GM21619 (cell line): ENCODE results near the gene KRTAP9-2.
"Not testable (repeated sequence)": the region's sequence is repeated elsewhere in the genome, so short reads cannot be mapped to it uniquely, and the experiment has no call there.

Source experiments
- ATAC-seq: cut with Tn5 transposase; IDR thresholded peaks from one replicate; pipeline ENCODE4 v1.9.1; 2021; ENCODE audit not compliant: unreplicated experiment

Gene KRTAP9-2

GRCh38 chr17:41232399-41233105 lies 6.1 kb downstream of the KRTAP9-2 start, which contains the start of gene KRTAP9-3:
KRTAP9-3 (plus strand) TSS chr17:41232449; CDS start chr17:41232502, 53 bp downstream.
- ATAC-seq: not testable (repeated sequence)

- ATAC-seq: not testable (repeated sequence)
Observed at GRCh38 chr17:41237116-41237515, 10.7 kb downstream of the KRTAP9-2 start.

- not testable (repeated sequence) for ATAC-seq
Observed at GRCh38 chr17:41237949-41238437, 11.5 kb downstream of the KRTAP9-2 start, which contains the start of gene KRTAP9-8. KRTAP9-8 (plus strand) TSS chr17:41237999; CDS start chr17:41238052, 53 bp downstream.

- not testable (repeated sequence) for ATAC-seq
Observed at GRCh38 chr17:41246995-41247787, 20.7 kb downstream of the KRTAP9-2 start.

DNA sequence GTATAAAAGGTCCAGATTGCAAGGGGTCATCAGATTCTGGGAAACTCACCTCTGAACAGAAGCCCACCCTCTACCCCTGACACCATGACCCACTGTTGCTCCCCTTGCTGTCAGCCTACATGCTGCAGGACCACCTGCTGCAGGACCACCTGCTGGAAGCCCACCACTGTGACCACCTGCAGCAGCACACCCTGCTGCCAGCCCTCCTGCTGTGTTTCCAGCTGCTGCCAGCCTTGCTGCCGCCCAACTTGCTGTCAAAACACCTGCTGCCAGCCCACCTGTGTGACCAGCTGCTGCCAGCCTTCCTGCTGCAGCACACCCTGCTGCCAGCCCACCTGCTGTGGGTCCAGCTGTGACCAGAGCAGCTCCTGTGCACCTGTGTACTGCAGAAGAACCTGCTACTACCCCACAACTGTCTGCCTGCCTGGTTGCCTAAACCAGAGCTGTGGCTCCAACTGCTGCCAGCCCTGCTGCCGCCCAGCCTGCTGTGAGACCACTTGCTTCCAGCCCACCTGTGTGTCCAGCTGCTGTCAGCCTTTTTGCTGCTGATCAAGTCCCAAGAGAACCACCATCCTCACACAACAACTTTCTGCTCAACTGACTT lies 23.3 kb downstream of the KRTAP9-2 start, which contains the start of gene KRTAP9-4:
Gene KRTAP9-4, plus strand, starts transcription at position 51 of the 604 bp plus-strand sequence. Its CDS starts 34 bp downstream, at position 85.
- not testable (repeated sequence) for ATAC-seq

- no peak for ATAC-seq
Observed at GRCh38 chr17:41251261-41251660, 24.8 kb downstream of the KRTAP9-2 start.

GRCh38 chr17:41254861-41255260 lies 28.4 kb downstream of the KRTAP9-2 start:
- ATAC-seq: no peak

DNA sequence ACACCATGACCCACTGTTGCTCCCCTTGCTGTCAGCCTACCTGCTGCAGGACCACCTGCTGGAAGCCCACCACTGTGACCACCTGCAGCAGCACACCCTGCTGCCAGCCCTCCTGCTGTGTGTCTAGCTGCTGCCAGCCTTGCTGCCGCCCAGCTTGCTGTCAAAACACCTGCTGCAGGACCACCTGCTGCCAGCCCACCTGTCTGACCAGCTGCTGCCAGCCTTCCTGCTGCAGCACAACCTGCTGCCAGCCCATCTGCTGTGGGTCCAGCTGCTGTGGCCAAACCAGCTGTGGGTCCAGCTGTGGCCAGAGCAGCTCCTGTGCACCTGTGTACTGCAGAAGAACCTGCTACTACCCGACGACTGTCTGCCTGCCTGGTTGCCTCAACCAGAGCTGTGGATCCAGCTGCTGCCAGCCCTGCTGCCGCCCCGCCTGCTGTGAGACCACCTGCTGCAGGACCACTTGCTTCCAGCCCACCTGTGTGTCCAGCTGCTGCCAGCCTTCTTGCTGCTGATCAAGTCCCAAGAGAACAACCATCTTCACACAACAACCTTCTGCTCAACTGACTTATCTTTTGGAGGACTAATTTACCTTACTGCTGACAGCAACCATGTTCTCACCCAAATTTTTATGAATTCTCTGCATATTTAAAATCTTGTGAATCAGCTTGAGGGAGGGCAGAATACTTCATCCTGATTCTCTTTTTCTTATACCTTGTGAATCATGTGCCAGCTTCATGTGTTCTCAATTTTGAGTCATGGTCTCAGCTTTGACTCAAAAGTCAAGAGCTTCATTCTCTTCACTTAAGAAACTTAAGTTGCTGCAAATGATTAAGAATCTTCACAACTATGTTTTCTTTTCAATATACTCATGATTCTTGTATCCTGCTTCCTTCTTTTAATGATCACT lies 29.2 kb downstream of the KRTAP9-2 start, which contains the start of gene KRTAP9-9:
Gene KRTAP9-9, plus strand, starts transcription at position 4 of the 910 bp plus-strand sequence.
- ATAC-seq: not testable (repeated sequence)

- ATAC-seq: no peak
Observed at GRCh38 chr17:41256291-41256685, 29.8 kb downstream of the KRTAP9-2 start.

DNA sequence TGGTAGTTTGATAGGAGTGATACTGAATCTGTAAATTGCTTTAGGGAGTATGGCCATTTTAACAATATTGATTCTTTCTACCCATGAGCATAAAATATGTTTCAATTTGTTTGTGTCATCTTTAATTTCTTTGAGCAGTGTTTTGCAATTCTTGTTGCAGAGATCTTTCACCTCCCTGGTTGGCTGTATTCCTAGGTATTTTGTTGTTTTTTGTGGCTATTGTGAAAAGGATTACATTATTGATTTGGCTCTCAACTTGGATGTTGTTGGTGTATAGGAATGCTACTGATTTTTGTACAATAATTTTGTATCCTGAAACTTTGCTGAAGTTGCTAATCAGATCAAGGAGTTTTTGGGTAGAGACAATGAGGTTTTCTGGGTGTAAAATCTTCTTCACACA lies 32.0 kb downstream of the KRTAP9-2 start:
- no peak for ATAC-seq

- ATAC-seq: no peak
Observed at GRCh38 chr17:41263212-41263611, 36.8 kb downstream of the KRTAP9-2 start.

- ATAC-seq: no peak
Observed at GRCh38 chr17:41264599-41264998, 38.2 kb downstream of the KRTAP9-2 start.

GRCh38 chr17:41265078-41265477 lies 38.6 kb downstream of the KRTAP9-2 start, which contains the start of gene KRTAP9-6:
KRTAP9-6 (plus strand) TSS chr17:41265378; CDS start chr17:41265378, 0 bp downstream.
- no peak for ATAC-seq

DNA sequence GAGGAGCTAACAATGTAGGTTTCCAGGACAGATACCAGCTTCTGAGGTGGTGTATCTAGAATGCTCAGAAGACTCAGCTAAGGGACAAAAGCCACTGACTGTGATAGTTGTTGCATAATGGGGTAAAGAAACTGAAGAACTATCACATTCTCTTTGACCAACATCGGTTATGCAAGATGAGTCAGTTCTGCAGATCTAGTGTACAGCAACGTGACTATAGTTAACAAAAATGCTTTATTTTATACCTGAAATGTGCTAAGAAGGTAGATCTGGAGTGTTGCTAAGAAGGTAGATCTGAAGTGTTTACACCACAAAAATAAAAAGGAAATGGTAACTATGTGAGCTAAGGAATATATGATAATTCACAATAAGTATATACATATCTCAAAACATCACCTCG lies 41.3 kb downstream of the KRTAP9-2 start:
- ATAC-seq: no peak

DNA sequence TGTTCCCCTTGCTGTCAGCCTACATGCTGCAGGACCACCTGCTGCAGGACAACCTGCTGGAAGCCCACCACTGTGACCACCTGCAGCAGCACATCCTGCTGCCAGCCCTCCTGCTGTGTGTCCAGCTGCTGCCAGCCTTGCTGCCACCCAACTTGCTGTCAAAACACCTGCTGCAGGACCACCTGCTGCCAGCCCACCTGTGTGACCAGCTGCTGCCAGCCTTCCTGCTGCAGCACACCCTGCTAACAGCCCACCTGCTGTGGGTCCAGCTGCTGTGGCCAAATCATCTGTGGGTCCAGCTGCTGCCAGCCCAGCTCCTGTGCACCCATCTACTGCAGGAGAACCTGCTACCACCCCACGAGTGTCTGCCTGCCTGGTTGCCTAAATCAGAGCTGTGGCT lies 44.9 kb downstream of the KRTAP9-2 start:
- ATAC-seq: not testable (repeated sequence)

GRCh38 chr17:41271858-41272257 lies 45.4 kb downstream of the KRTAP9-2 start:
- no peak for ATAC-seq

- ATAC-seq: not testable (repeated sequence)
Observed at GRCh38 chr17:41275648-41276190, 49.3 kb downstream of the KRTAP9-2 start, which contains the start of gene KRTAP9-7. KRTAP9-7 (plus strand) TSS chr17:41275698; CDS start chr17:41275698, 0 bp downstream.
